H1 (cell line): Measurements from ENCODE around the gene TM9SF1. TPM values are rescaled to one million over a fixed set of nuclear protein-coding genes. Genes with fewer than 3 reads are reported as not detected.

Source experiments
- CTCF ChIA-PET: fragments of 300-600 bp; sonication (Branson Sonifier 250); formaldehyde crosslinking; loops from one replicate; lab custom pipeline; 2021; ENCODE audit not compliant: partially characterized antibody; lab: Charles Lee
- POLR2A ChIA-PET: fragments of 300-600 bp; sonication (Branson Sonifier 250); formaldehyde crosslinking; loops from one replicate; lab custom pipeline; 2021; ENCODE audit warnings: inconsistent platforms; ENCODE audit not compliant: partially characterized antibody; lab: Charles Lee
- DNase-seq, 2 experiments: peaks; one replicate each; pipeline versions ENCODE4 v3.0.0 to v3.0.0-alpha.2; 2010 to 2022; ENCODE audit warnings: low spot score in 2 of 2, low read depth in 1 of 2, mixed read lengths in 1 of 2
- FAIRE-seq: peaks from 2 replicates; lab custom pipeline; 2011; peaks lifted over from hg19 to GRCh38; lab: Jason Lieb, UNC
- H2AFZ ChIP-seq: 2 replicates; pipeline ENCODE4 v1.8.1; 2012; ENCODE audit warnings: low read length, inconsistent platforms
- H2AK5ac ChIP-seq: 2 replicates; pipeline ENCODE4 v1.6.1; 2013; ENCODE audit warnings: low read depth, low read length
- H2BK120ac ChIP-seq: replicated peaks from 2 replicates; pipeline ENCODE3; 2013; ENCODE audit warnings: low read depth, low read length, inconsistent platforms
- H2BK12ac ChIP-seq: 2 replicates; pipeline ENCODE4 v1.6.1; 2013; ENCODE audit warnings: low read depth, low read length
- H2BK15ac ChIP-seq: 2 replicates; pipeline ENCODE4 v1.6.1; 2013; ENCODE audit warnings: low read length
- H2BK20ac ChIP-seq: 2 replicates; pipeline ENCODE4 v1.6.1; 2013; ENCODE audit warnings: low read length
- H2BK5ac ChIP-seq: 2 replicates; pipeline ENCODE4 v1.6.1; 2013; ENCODE audit warnings: low read depth, low read length
- H3K14ac ChIP-seq: 2 replicates; pipeline ENCODE4 v1.6.1; 2013; ENCODE audit warnings: inconsistent platforms; ENCODE audit not compliant: insufficient read length
- H3K18ac ChIP-seq: 2 replicates; pipeline ENCODE4 v1.6.1; 2013; ENCODE audit warnings: low read length; ENCODE audit errors: extremely low read depth
- H3K23ac ChIP-seq: 2 replicates; pipeline ENCODE4 v1.6.1; 2013; ENCODE audit warnings: inconsistent platforms; ENCODE audit not compliant: insufficient read length
- H3K23me2 ChIP-seq: 2 replicates; pipeline ENCODE4 v1.6.1; 2013; ENCODE audit warnings: low read depth, low read length
- H3K27ac ChIP-seq: 2 replicates; pipeline ENCODE4 v1.6.1; 2011; ENCODE audit warnings: low read depth, low read length, inconsistent platforms
- H3K27me3 ChIP-seq, 4 experiments: replicated peaks in 1 of 4; 1 replicate in 1 of 4; 2 replicates in 3 of 4; pipeline versions ENCODE4 v1.6.1 to v1.8.1; 2011 to 2013; ENCODE audit warnings: low read length in 3 of 4, mild to moderate bottlenecking in 3 of 4, inconsistent platforms in 2 of 4, mixed read lengths in 2 of 4, moderate library complexity in 1 of 4; ENCODE audit not compliant: control insufficient read depth in 3 of 4, insufficient read depth in 3 of 4; ENCODE audit errors: extremely low read depth in 1 of 4
- H3K36me3 ChIP-seq, 4 experiments: 2 replicates each; pipeline versions ENCODE4 v1.6.1 to v1.8.1; 2011 to 2013; ENCODE audit warnings: mild to moderate bottlenecking in 4 of 4, low read length in 3 of 4, moderate library complexity in 2 of 4, control low read depth in 1 of 4, inconsistent platforms in 1 of 4; ENCODE audit not compliant: insufficient read depth in 4 of 4, control insufficient read depth in 2 of 4
- H3K4ac ChIP-seq: replicated peaks from 2 replicates; pipeline ENCODE3; 2013; ENCODE audit warnings: low read length, low read depth, mixed read lengths, inconsistent platforms; ENCODE audit not compliant: insufficient read length
- H3K4me1 ChIP-seq, 4 experiments: replicated peaks in 1 of 4; 1 replicate in 1 of 4; 2 replicates in 3 of 4; pipeline versions ENCODE4 v1.6.1 to v1.8.1; 2011 to 2013; ENCODE audit warnings: low read length in 3 of 4, inconsistent platforms in 2 of 4, mixed read lengths in 1 of 4; ENCODE audit not compliant: insufficient read depth in 4 of 4, control insufficient read depth in 3 of 4
- H3K4me2 ChIP-seq, 2 experiments: 2 replicates each; pipeline versions ENCODE4 v1.6.1 to v1.8.1; 2011 to 2013; ENCODE audit warnings: low read depth in 2 of 2, low read length in 2 of 2, control low read depth in 1 of 2, inconsistent platforms in 1 of 2, mild to moderate bottlenecking in 1 of 2; ENCODE audit not compliant: insufficient read depth in 1 of 2
- H3K4me3 ChIP-seq, 4 experiments: fragments of 200-600, 300-600 bp in 1 of 4; sonication (generic), shearing (Covaris generic), sonication (Bioruptor Twin) in 1 of 4; 2 replicates each; pipeline versions ENCODE4 v1.5.1 to v1.8.1; 2011 to 2016; ENCODE audit warnings: low read length in 4 of 4, low read depth in 3 of 4, control low read depth in 2 of 4, inconsistent platforms in 2 of 4, mild to moderate bottlenecking in 2 of 4, mixed read lengths in 1 of 4, moderate library complexity in 1 of 4; ENCODE audit not compliant: insufficient read depth in 2 of 4; ENCODE audit errors: extremely low read depth in 1 of 4
- H3K56ac ChIP-seq: replicated peaks from 2 replicates; pipeline ENCODE3; 2013; ENCODE audit warnings: low read depth, mild to moderate bottlenecking, mixed read lengths, low read length, inconsistent platforms; ENCODE audit not compliant: insufficient read length
- H3K79me1 ChIP-seq: 2 replicates; pipeline ENCODE4 v1.6.1; 2013; ENCODE audit warnings: low read depth, low read length, control low read depth
- H3K79me2 ChIP-seq, 2 experiments: 2 replicates each; pipeline versions ENCODE4 v1.6.1 to v1.8.1; 2012 to 2013; ENCODE audit warnings: low read length in 2 of 2, mild to moderate bottlenecking in 2 of 2, inconsistent platforms in 1 of 2; ENCODE audit not compliant: insufficient read depth in 2 of 2, control insufficient read depth in 1 of 2
- H3K9ac ChIP-seq, 4 experiments: replicated peaks in 1 of 4; 1 replicate in 1 of 4; 2 replicates in 3 of 4; pipeline versions ENCODE4 v1.6.1 to v1.8.1; 2011 to 2013; ENCODE audit warnings: low read depth in 3 of 4, low read length in 3 of 4, control low read depth in 2 of 4, mild to moderate bottlenecking in 2 of 4, moderate library complexity in 2 of 4, inconsistent platforms in 1 of 4; ENCODE audit errors: extremely low read depth in 1 of 4
- H3K9me3 ChIP-seq, 2 experiments: 2 replicates each; pipeline versions ENCODE4 v1.6.1 to v1.8.1; 2012 to 2013; ENCODE audit warnings: mild to moderate bottlenecking in 2 of 2, moderate library complexity in 2 of 2, control low read depth in 1 of 2, inconsistent platforms in 1 of 2, low read depth in 1 of 2, low read length in 1 of 2, mixed read lengths in 1 of 2; ENCODE audit not compliant: insufficient read depth in 2 of 2
- H4K20me1 ChIP-seq, 2 experiments: replicated peaks in 1 of 2; 2 replicates each; pipeline versions ENCODE3 to v1.8.1; 2011 to 2013; ENCODE audit warnings: inconsistent platforms in 2 of 2, low read length in 2 of 2, mild to moderate bottlenecking in 1 of 2; ENCODE audit not compliant: insufficient read depth in 2 of 2, control insufficient read depth in 1 of 2
- H4K5ac ChIP-seq: 2 replicates; pipeline ENCODE4 v1.6.1; 2013; ENCODE audit warnings: low read length, low read depth, mixed read lengths, inconsistent platforms; ENCODE audit not compliant: insufficient read length
- H4K8ac ChIP-seq: 2 replicates; pipeline ENCODE4 v1.8.0; 2013; ENCODE audit warnings: mild to moderate bottlenecking, moderate library complexity, low read length, inconsistent platforms; ENCODE audit not compliant: insufficient read depth; ENCODE audit errors: extremely low read depth
- H4K91ac ChIP-seq: replicated peaks from 2 replicates; pipeline ENCODE3; 2013; ENCODE audit warnings: low read length, mixed read lengths, inconsistent platforms; ENCODE audit not compliant: insufficient read length
- BACH1 ChIP-seq: IDR thresholded peaks from 2 replicates; pipeline ENCODE4 v1.6.1; 2012; ENCODE audit warnings: low read length, improper control_type of control experiment
- CEBPB ChIP-seq: IDR thresholded peaks from 2 replicates; pipeline ENCODE4 v1.6.1; 2012; ENCODE audit warnings: low read depth, low read length
- GABPA ChIP-seq: IDR thresholded peaks from 2 replicates; pipeline ENCODE4 v1.6.1; 2011; ENCODE audit warnings: mild to moderate bottlenecking, low read length, moderate library complexity, borderline replicate concordance; ENCODE audit not compliant: insufficient read depth
- KDM5A ChIP-seq: fragments of 200-600 bp; IDR thresholded peaks from 2 replicates; pipeline ENCODE4 v1.7.1; 2012; ENCODE audit warnings: mild to moderate bottlenecking, low read length, inconsistent platforms, mixed read lengths
- POU5F1 ChIP-seq: IDR thresholded peaks from 2 replicates; pipeline ENCODE4 v1.6.1; 2011; ENCODE audit warnings: low read depth, mild to moderate bottlenecking, low read length, moderate library complexity
- RFX5 ChIP-seq: IDR thresholded peaks from 2 replicates; pipeline ENCODE4 v1.6.1; 2011; ENCODE audit warnings: low read depth, low read length, improper control_type of control experiment, borderline replicate concordance
- RXRA ChIP-seq: IDR thresholded peaks from 2 replicates; pipeline ENCODE4 v1.6.1; 2011; ENCODE audit warnings: low read depth, mild to moderate bottlenecking, low read length, moderate library complexity; ENCODE audit not compliant: insufficient read depth
- SIN3A ChIP-seq, 2 experiments: IDR thresholded peaks in 1 of 2; conservative IDR thresholded peaks in 1 of 2; 2 replicates each; pipeline ENCODE4 v1.6.1; 2011 to 2012; ENCODE audit warnings: low read length in 2 of 2, improper control_type of control experiment in 1 of 2, low read depth in 1 of 2, mild to moderate bottlenecking in 1 of 2
- SUZ12 ChIP-seq: fragments of 200-600 bp; sonication (generic); IDR thresholded peaks from 2 replicates; pipeline ENCODE4 v1.6.1; 2012; ENCODE audit warnings: mild to moderate bottlenecking, inconsistent platforms, low read length, moderate library complexity, mixed read lengths
- TAF1 ChIP-seq: IDR thresholded peaks from 2 replicates; pipeline ENCODE4 v1.6.1; 2011; ENCODE audit warnings: mild to moderate bottlenecking, low read depth, low read length
- TAF7 ChIP-seq: optimal IDR thresholded peaks from 2 replicates; pipeline ENCODE3; 2011; ENCODE audit warnings: low read depth, mild to moderate bottlenecking, inconsistent platforms, low read length, moderate library complexity, borderline replicate concordance
- WGBS, 2 experiments: shearing (Covaris generic) in 1 of 2; methylation state at CpG; one replicate each; pipeline versions ENCODE4 v1.1.6 to v1.1.7; 2013 to 2015; ENCODE audit warnings: low lambda C conversion rate in 2 of 2, mixed read lengths in 2 of 2, inconsistent platforms in 1 of 2, low coverage in 1 of 2, missing lambda C conversion rate in 1 of 2; ENCODE audit not compliant: insufficient replicate concordance in 2 of 2, insufficient coverage in 1 of 2, insufficient read length in 1 of 2; ENCODE audit errors: extremely low coverage in 1 of 2, missing lambda C conversion rate in 1 of 2; 5-methylcytosine and 5-hydroxymethylcytosine counted together
- polyA plus RNA-seq, 7 experiments: library from polyadenylated mRNA; depleted of rRNA in 3 of 7; stranded (reverse) in 5 of 7; unstranded in 2 of 7; fragments of >200 nt in 5 of 7; fragments of 200-250 nt in 2 of 7; gene quantifications; 1 replicate in 5 of 7; 2 replicates in 1 of 7; 4 replicates in 1 of 7; pipeline versions ENCODE4 v1.2.1 to v1.2.3, GENCODE V29; 2011 to 2013; ENCODE audit warnings: missing spikeins in 2 of 7, mixed read lengths in 2 of 7
- total RNA-seq: library from RNA; stranded (reverse); fragmentation: NEBNext Ultra II Directional; extraction: Animal tissue kit (Norgen Biotek cat#: 25700); gene quantifications from 2 replicates; pipeline ENCODE4 v1.2.1, GENCODE V29; 2021
- TF ChIP-seq, protein P1 (sequence below): IDR thresholded peaks from 2 replicates; pipeline ENCODE4 v1.6.1; 2012; ENCODE audit warnings: inconsistent platforms

Gene TM9SF1
- total and polyA plus RNA-seq, 2 of the 8 experiments (the other 6 are each of a cell fraction or from before 2014, with no cell fraction given): 22.2 to 29.2 TPM

DNA sequence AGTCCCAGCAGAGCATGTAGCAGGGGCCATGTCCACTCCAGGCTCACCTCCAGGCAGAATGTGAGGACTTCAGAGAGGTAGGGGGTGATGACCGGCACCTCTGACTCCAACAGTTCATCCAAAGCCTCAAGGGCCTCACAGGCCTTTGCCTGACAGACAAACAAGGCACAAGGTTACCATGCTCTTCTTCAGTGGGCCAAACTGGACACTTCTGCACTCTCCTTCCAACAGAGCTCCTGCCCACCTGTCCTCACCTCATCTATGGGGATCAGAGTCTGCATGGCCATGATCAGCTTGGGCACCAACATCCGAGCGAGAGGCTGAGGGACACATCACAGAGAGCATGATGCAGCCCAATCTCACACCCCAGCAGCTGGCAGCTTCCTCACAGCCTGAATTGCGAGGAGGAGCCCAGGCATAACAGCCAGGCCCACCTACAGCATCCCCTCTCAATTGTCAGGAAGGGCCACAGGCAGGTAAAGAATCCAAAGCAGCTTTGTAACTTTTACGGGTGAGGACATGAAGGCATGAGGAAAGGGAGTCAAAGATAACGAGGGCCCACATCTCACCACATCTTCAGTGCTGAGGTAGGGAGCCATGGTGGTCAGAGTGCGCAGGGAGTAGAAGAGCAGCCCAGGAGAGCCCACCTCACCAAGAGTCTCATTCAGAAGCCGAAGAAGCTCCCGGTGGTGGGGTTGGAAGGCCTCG, 8.3 kb downstream of the TM9SF1 start:
- no peak overlapping the region for H3K56ac ChIP-seq
- H2BK15ac ChIP-seq: no peak overlapping the region
- peaks cover 5% of the 10 kb centered on the region for H3K23me2 ChIP-seq
- no peak overlapping the region; the same call in 1 of the 2 replicates for H2AK5ac ChIP-seq
- no peak overlapping the region for H2BK5ac ChIP-seq
- H4K91ac ChIP-seq: no peak overlapping the region
- H3K4ac ChIP-seq: no peak overlapping the region
- DNase-seq (no peak), FAIRE-seq (no peak)
- ChIA-PET CTCF (interaction anchor here (0.7 to 4.1 kb wide), 6 partner anchors 26 to 145 kb away, joined by 3 to 16 read pairs (median 4); partner anchors contain the start of genes DCAF11, IRF9, NRL and RNF31), POLR2A (interaction anchor here (0.6 to 9.3 kb wide), 11 partner anchors 8 to 129 kb away, joined by 3 to 158 read pairs (median 4); partner anchors contain the start of genes CHMP4A, IRF9, PCK2 and PSME2)
- H4K8ac ChIP-seq: no peak overlapping the region; the same call in 1 of the 2 replicates
- H2AFZ ChIP-seq: no peak overlapping the region
- H3K9ac ChIP-seq: no peak overlapping the region
- peaks cover 0 to 13% of the 10 kb centered on the region in 2 experiments; a peak in 2 of 4 replicates for H3K79me2 ChIP-seq
- no peak overlapping the region for H4K5ac ChIP-seq
- no peak overlapping the region for H3K18ac ChIP-seq
- H2BK12ac ChIP-seq: no peak overlapping the region
- no peak overlapping the region for H3K14ac ChIP-seq
- peaks cover 14% of the 10 kb centered on the region for H3K79me1 ChIP-seq
- no peaks in the 10 kb centered on the region for H3K9me3 ChIP-seq
- H3K27me3 ChIP-seq: no peaks in the 10 kb centered on the region
- H2BK20ac ChIP-seq: no peak overlapping the region
- peak overlapping the region in 1 of 2 experiments; percentile 70; a peak in 1 of 4 replicates for H3K4me2 ChIP-seq
- H3K27ac ChIP-seq: no peak overlapping the region
- H3K23ac ChIP-seq: no peak overlapping the region
- 90% methylated on average over 10 of the region's 10 CpGs; no CpG with 5 or more reads in 1 of the 2 experiments for WGBS, 2 experiments
- no peak overlapping the region for H3K4me3 ChIP-seq
- peaks cover 14 to 50% (median 40%) of the 10 kb centered on the region in 4 experiments; a peak in 7 of 8 replicates for H3K36me3 ChIP-seq
- no peak overlapping the region for H2BK120ac ChIP-seq
- peaks cover 0 to 16% of the 10 kb centered on the region in 2 experiments for H4K20me1 ChIP-seq
- peaks cover 0 to 7% (median 4%) of the 10 kb centered on the region in 4 experiments; a peak in 6 of 7 replicates for H3K4me1 ChIP-seq
- no peak for TF ChIP-seq TAF7
- TF ChIP-seq POU5F1: no peak
- TF ChIP-seq SUZ12: no peak
- TF ChIP-seq CEBPB: no peak
- TF ChIP-seq GABPA: no peak
- no peak for TF ChIP-seq KDM5A
- no peak for TF ChIP-seq BACH1
- no peak for TF ChIP-seq RXRA
- TF ChIP-seq, protein P1, sequence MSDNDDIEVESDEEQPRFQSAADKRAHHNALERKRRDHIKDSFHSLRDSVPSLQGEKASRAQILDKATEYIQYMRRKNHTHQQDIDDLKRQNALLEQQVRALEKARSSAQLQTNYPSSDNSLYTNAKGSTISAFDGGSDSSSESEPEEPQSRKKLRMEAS: no peak
- no peak for TF ChIP-seq RFX5
- no peak for TF ChIP-seq TAF1
- no peak for TF ChIP-seq SIN3A (conservative IDR thresholded peaks at IDR 0.05 in 1 of 2, IDR thresholded peaks at IDR 0.05 in 1 of 2; ENCODE audit: low read depth in 1 of 2, low read length in 2 of 2)
